Ureter (tissue), 1 donor: ENCODE results near the gene OR6C2. TPM values are rescaled to one million over a fixed set of nuclear protein-coding genes. Genes with fewer than 3 reads are reported as not detected.
"Not testable (repeated sequence)": the region's sequence is repeated elsewhere in the genome, so short reads cannot be mapped to it uniquely, and the experiment has no call there.

Source experiments
- DNase-seq: peaks from one replicate; pipeline ENCODE4 v3.0.0-alpha.2; 2020; ENCODE audit warnings: low spot score
- total RNA-seq: library from RNA; stranded (reverse); gene quantifications from one replicate; pipeline ENCODE4 v1.2.4, GENCODE V29; 2023
- donor health status: DM: yes; HTN: yes; CAD: no.

OR6C2 gene
- total RNA-seq, result 1.2 TPM

DNA sequence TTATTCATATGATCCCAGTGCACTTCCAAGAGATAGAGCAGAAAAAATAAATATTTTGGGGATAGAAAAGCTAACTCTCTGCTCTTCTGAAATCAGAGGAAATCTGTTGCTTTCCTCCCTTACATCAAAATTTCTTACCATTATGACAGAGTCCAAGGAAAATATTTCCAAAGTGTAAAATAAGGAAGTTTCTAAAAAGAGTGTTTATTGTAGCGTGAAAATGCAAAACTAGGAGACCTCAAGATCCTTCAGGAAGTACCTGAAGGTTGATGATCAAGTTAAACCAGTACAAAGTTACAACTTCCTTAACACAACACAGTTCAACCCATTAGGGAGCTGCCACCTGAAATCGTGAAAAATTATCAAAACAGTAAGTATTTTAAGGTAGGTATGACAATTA lies at the start of gene OR6C2:
Gene OR6C2 (plus strand): TSS at position 301 of the 400 bp plus-strand sequence. CDS start 8,138 bp downstream, outside the sequence.
- no peak for DNase-seq

DNA sequence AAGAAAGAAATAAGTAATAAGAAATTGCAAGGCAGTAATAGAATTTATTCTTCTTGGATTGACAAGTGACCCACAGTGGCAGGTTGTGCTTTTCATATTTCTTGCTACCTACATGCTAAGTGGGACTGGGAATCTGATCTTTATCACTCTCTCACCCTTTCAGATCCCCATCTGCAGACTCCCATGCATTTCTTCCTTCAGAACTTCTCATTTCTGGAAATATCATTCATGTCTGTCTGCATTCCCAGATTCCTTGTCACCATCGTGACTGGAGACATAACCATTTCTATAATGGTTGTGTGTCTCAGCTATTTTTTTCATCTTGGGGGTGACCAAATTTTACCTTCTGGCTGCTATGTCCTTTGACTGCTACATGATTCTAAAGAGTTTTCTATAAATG lies 47.5 kb upstream of the OR6C2 start:
- no peak for DNase-seq

DNA sequence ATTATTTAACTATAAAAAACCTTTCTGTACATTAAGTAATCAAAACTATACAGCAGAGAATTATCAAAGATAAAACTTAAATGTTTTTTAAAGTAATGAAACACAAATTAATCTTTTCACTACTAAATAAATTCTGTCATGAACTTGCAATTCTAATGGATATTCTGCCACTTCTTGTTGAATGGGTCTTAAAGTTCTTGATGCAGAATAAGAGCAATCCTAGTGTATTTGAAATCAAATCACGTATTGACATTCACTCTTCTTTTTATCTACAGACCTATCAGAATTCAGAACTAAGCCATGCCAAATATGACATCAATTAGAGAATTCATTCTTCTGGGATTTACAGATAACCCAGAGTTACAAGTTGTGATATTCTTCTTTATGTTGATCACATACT lies 43.6 kb upstream of the OR6C2 start, which contains the start of gene OR6C65:
Gene OR6C65 (plus strand): TSS at position 301 of the 400 bp plus-strand sequence. CDS start 0 bp downstream, at position 301.
- DNase-seq, result no peak

DNA sequence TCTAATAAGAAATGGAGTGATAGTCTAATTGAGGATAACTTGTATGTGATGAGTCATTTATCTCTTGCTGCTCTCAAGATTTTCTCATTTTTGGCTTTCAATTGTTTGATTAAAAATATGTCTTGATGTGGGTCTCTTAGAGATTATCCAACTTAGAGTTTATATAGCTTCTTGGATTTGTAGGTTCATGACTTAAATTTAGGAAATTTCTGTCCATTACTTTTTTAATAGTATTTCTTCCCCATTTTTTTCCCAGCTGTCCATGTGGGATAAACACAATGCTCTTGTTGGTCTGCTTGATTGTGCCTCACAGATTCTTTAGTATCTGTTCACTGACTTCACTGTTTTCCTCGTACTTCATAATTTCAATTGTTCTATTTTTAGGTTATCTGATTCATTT lies 36.0 kb upstream of the OR6C2 start:
- DNase-seq, result no peak

DNA sequence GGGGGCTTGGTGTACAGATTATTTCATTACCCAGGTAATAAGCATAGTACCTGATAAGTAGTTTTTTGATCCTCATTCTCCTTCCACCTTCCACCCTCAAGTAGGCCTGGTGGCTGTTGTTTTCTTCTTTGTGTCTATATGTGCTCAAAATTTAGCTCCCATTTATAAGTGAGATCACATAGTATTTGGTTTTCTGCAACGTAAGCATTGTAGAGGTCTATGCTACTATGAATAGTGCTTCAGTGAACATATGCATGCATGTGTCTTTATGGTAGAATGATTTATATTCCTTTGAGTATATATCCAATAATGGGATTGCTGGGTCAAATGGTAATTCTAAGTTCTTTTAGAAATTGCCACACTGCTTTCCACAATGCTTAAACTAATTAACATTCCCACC lies 34.7 kb upstream of the OR6C2 start:
- DNase-seq, result not testable (repeated sequence)

DNA sequence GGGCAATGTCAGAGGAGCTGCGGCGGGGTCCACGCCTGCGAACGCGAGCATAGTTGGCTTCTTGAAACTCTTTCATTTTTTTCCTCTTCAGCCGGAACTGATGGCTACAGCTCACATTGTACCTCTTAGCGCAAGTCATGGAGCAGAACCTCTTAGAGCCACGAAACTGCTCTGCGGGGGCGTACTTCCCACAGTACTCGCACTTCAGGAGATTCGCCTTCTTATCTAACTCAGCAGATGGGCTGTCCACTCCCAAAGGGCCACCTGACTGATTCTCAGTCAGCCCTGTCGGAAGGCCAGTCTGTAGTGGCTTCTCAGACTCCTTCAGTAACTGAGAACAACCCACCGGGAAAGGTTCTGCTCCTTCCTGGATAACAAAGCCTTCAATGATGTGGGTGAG lies 31.7 kb upstream of the OR6C2 start:
- not testable (repeated sequence) for DNase-seq

DNA sequence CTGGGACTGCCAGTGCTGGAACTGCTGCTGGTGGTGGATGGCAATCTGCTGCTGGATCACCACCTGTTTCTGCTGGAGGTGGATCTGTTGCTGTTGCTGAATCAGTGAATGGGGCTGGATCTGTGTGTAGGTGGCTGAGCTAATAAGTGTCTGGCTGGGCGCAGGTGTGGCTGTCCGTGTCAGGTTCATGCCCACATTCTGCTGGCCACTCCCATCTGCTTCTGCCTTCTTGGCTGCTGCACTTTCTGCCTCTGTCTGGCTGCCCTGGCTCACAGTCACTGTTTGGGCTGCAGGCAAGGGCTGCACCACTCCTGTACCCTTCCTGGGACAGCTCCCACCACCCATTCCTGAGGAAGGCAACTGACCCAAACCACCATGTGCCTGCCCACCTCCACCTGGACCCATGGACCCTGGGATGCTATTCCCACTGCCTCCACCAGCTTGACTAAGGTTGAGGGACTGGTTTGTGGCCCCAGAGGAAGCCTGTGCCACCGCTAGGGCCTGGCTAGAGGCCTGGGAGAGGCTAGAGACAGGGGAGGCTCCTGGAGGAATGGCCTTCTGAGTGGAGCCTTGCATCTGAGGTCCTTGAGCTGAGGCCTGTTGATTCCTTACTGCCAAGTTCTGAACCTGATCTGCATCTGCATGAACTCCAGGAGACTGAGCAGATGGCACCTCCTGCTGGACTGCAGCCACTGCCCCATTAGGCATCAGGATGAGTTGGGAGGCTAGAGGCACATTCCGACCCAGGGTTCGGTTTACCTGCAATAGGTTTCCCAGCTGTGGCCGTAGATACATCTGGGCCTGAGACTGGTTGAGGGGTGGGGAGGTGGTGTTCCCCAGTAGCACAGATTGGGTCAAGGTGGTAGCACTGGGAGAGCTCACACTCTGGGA lies 30.1 kb upstream of the OR6C2 start:
- not testable (repeated sequence) for DNase-seq

DNA sequence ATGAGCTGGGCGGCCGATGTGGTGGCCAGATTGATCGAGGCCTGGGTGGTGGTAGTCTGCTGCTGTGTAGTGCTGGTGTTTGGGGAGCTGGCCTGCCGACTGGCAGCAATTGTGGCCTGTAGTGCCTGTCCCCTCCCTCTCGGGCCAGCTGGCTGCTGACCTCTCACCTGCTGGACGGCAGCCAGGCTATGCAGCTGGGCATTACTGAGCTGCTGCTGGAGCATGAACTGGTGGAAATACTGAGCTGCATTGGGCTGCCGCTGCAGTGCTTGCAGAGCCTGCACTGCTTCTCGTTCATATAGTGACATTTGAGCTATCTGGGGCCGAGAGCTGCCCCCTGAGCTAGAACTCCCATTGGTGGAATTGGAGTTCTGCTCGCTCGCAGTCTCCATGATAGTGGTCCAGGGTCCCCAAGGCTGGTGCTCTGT lies 29.5 kb upstream of the OR6C2 start:
- not testable (repeated sequence) for DNase-seq

DNA sequence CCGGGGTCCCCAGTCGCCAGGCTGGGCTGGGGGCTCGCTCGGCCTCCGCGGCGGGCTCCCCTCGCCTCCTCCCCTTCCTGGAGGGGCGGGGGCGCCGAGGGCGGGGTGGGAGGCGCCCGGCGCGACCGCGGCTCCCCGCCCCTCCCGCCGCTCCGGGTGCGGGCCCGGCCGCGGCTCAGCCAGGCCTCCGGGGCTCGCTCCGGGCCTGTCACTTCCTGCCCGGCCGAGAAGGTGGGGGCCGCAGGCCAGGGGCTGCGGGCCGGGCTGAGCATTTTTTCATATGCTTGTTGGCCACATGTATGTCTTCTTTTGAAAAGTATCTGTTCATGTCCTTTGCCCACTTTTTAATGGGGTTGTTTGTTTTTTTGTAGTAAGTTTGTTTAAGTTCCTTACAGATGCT lies 29.0 kb upstream of the OR6C2 start:
- not testable (repeated sequence) for DNase-seq

DNA sequence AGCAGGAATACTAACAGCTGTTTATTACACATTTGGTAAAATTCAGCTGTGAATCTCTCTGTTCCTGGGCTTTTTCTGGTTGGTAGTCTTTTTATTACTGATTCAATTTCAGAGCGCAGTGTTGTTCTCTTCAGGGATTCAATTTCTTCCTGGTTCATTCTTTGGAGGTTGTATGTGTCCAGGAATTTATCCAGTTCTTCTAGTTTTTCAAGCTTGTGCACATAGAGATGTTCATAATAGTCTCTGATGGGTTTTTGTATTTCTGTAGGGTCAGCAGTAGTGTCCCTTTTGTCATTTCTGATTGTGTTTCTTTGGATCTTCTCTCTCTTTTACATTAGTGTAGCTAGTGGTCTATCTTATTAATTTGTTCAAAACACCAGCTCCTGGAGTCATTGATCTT lies 26.9 kb upstream of the OR6C2 start:
- DNase-seq, result no peak

DNA sequence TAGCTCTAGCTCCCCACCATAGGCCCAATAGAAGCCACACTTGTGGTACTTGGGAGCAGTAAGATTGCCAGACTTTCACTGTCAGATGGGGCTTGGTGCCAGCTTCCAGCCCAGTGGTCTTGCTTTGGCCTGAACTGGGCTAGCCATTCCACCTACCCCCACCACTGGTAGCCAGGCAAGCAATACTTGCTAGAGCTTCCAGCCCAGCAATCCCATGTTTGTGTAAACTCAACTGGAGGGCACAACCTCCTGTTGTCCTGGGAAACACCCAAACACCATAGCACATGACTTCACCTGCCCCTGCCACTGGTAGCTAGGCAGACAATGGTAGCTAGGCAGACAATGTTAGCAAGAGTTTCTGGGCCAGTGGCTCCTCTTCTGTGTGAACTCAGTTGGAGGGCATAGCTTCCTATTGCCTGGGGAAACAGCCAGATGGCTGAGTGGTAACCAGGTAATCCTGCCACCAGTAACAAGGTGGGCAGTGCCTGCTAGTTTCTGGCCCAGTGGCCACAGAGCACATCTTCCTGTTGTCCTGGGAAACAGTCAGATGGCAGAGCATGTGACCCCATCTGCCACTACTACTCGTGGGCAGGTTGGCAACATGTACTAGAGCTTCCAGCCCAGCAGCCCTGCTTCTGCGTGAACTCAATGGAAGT lies 23.4 kb upstream of the OR6C2 start:
- no peak for DNase-seq

DNA sequence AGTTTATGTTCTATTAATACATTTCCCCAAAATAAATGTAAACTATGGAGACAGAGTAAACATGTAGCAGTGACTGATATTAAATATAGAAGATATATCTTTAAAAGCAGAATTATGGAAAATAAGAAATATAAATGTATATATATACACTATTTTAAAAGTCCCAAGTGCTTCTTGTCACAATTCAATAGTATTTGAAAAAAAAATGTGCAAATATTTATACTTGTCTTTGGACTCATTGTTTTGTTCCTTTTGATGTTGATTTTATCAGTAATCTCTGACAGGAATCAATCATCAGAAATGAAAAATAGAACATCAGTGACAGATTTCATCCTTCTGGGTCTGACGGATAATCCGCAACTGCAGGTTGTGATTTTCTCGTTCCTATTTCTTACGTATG lies 17.9 kb upstream of the OR6C2 start, which contains the start of gene OR6C76:
Gene OR6C76 (plus strand): TSS at position 301 of the 400 bp plus-strand sequence. CDS start 0 bp downstream, at position 301.
- no peak for DNase-seq

DNA sequence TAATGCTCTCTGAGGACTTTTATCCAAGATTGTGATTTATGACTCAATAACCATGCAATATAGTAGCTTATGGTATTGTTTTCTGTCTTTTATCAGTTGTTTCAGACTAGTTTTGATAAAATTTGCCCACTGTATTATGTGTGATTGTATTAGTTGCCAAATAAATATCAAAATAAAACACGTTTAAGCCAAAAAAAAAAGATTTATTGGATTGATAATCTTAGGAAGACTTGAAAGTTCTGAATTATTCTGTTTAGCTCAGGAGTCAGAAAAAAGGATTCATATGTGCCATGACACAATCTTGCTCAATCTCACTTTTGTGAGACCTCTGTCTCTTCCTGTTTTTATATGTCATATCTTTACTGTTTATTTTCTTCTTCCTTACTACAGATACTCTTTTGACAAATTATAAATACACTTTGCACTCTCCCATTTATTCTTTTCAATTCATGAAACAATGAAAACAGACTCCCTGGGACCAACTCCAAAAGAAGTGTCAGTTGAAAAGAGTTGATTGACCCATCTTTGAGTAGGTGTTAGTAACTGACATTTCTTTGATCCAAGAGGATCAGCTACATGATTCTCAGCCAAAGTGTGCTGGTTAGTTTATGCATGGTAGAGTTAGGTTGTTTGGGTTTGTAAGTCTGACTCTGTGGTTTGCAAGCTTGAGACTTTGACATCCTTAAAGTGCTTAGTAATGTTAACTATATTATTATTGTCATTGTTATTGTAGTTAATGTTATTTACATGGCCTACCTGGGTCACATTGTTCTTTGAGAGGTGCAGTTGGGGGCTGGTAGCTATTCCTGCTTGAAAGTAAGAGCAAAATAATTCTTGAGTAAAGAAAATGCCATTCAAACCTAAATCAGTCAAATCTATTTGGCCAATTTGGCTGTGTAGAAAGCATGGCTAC lies 15.3 kb upstream of the OR6C2 start:
- no peak for DNase-seq

DNA sequence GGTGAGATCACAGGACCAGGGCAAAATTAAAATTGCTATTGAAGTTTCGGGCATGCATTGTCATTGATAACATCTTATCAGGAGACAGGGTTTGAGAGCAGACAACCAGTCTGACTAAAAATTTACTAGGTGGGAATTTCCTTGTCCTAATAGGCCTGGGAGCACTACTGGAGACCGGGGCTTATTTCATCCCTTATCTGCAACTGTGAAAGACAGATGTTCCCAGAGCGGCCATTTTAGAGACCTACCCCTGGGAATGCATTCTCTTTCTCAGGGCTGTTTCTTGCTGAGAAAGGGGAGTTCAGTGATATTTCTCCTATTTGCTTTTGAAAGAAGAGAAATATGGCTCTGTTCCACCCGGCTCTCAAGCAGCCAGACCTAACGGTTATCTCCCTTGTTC lies 2.6 kb upstream of the OR6C2 start:
- DNase-seq, result not testable (repeated sequence)

DNA sequence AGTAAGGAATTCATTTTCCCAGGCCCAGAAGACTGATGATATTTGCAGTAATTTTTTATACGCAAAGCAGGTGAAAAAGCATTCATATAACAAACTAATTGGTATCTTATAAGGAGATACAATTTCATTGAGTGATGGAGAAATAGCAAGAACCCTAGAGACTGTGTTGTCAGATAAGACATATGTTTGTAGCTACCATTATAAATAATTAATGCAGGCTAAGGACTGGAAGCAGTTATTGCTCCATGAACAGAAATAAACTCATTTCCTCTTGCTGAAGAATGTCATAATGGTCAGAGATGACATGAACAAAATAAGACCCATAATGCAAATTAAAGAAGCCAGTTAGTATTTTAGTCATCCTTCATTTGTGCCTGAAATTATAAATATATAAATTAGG lies 1.5 kb downstream of the OR6C2 start:
- no peak for DNase-seq

DNA sequence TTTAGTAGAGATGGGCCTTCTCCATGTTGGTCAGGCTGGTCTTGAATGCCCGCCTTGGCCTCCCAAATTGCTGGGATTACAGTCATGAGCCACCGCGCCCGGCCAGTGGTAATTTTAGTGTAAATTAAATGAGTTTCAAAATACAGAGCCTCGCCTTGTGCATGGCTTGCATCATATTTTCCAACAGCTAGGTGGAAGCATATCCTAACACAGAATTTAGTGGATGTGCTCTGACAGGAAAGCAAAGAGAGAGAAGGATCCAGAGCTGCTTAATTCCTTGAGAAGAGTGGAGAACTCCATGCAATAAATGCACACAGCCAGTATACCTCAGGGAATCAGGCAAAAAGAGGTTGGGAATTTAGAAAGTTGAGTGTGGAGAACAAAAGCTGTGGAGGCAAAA lies 2.5 kb downstream of the OR6C2 start:
- DNase-seq, result no peak

DNA sequence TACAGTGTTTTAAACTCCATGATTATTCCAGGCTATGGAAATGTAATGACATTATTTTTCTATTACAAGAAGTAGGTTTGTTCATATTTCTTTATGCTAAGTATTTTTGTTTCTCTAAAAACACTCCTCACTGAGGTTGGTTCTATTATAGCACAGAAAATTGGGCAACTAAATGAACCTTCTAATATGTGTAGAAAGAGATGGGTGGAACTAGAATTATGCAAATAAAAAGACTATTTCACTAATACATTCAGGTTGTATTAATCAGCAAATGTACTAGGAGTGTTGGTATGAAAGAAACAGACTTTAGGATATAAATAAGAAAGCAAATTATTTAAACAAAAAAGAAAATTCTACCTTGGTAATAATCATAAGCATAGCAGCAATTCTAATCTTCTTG lies 4.9 kb downstream of the OR6C2 start:
- no peak for DNase-seq

DNA sequence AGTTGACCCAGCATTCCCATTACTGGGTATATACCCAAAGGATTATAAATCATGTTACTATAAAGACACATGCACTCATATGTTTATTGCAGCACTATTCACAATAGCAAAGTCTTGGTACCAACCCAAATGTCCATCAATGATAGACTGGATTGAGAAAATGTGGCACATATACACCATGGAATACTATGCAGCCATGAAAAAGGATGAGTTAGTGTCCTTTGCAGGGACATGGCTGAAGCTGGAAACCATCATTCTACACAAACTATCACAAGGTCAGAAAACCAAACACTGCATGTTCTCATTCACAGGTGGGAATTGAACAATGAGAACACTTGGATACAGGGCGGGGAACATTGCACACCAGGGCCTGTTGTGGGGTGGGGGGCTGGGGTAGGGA lies 21.1 kb downstream of the OR6C2 start:
- not testable (repeated sequence) for DNase-seq

DNA sequence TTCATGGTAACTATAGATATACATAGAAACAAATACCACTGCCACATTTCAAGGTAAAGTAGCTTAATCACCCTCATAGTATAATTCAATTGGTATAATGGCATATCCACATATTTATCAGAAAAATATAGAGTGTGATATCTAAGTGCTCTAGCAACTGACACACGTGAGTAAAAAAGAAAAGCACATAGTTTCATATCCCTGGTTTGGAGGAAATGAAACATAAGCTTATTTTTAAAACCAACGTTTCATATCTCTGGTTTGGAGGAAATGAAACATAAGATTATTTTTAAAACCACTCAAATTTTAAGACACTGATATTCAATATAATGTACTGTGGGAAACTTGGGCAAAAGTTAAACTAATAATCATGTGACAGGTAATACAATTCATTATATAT lies 24.0 kb downstream of the OR6C2 start:
- no peak for DNase-seq

DNA sequence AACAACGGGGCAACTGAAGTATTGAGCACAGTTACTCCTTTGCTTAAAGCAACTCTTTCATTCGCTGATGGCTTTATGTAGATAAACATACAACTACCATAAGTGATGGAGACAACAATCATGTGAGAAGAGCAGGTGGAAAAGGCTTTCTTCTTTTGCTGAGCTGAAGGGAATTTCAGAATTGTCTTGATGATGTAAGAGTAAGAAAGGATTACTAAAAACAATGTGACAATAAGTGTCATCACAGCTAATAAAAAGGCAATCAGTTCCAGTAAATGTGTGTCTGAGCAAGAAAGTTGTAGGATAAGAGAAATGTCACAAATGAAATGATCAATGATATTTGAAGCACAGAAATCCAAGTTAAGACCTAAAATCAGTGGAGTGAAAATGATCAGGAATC lies 25.4 kb downstream of the OR6C2 start:
- no peak for DNase-seq

DNA sequence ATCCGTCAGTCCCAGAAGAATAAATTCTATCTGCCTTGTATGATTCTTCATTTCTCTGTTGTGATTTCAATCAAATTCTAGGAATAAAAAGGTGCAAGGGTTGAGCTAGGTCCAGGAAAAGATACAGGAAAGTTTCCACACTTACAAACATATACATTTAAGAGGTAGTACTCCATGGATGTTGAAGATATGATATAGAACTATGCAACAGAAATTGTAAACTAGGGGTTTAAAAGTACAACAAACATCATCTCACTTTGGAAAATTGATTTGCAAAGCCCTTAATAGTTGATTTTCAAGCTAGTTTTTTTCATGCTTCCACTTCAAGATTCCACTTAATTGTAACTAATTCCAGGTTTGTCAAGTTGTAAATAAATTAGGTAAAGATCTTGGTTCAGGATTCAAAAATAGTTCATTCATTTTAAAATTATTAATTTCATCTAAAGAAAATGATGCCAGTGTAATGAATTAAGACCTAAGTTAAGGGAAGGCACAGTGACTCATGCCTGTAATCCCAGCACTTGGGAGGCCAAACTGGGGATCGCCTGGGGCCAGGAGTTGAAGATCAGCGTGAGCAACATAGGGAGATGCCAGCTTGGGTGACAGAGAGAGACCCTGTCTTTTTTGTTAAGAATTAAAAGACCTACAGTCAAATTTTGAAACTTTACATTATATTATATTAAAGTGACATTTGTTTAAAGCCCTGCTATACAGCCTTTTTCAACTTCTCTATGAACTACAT lies 26.4 kb downstream of the OR6C2 start, which contains the start of gene OR6C70:
Gene OR6C70 (minus strand): TSS at position 51 of the 742 bp plus-strand sequence. CDS start 0 bp downstream, at position 51.
- no peak for DNase-seq
